Left kidney (tissue), 2 donors: ENCODE data around the gene KPNA3. TPM values are rescaled to one million over a fixed set of nuclear protein-coding genes. Genes with fewer than 3 reads are reported as not detected.
"Not testable (repeated sequence)": the region's sequence is repeated elsewhere in the genome, so short reads cannot be mapped to it uniquely, and the experiment has no call there.

Source experiments
- DNase-seq: peaks from one replicate; pipeline ENCODE4 v3.0.0-alpha.2; 2013
- polyA plus RNA-seq: library from polyadenylated mRNA; unstranded; fragments of 120-200 nt; gene quantifications from one replicate; pipeline ENCODE4 v1.2.1, GENCODE V29; 2013; ENCODE audit not compliant: insufficient read length

Gene KPNA3
- polyA plus RNA-seq, 1 donor = 41.4 TPM

DNA sequence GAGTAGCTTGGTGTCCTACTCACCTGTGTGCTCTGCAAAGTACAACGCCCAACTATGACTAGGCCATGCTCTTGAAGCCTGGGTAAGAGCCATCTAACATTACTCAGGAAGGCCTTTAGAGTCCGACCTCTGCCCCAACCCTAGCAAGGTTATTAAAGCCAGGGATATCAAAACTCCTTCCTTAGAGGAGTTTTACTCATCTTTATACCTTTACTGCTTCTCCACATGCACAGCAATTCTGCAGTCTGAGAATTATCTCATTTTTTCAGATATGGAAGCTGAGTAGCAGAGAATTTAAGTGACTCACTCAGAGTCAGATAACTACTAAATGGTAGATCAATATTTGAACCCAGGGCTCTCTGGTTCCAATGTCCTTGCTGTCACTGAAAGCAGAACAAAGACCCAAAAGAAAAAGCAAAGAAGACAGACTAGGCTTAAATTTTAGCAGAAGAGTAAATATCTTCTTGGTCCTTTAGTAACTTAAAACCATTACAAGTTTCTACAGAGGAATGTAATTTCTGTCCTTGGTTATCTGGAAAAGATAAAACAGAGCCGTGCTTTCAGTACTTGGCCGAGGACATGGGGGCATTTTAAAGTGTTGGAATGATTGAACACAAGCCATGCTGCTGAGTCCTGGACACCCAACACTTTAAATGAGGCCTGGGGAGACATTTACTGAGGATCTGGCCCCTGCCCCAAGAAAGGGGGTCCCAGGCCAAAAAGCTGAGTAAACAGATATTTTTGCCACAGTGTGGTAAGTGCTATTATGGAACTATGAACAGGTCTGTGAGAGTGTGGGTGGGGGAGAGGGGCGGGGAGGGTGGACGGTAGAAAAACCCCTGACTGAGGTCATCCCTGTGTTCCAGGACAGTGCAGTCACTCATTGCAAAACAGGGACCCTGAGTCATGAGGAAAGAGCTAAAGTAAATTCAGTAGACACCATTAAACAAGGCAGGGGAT lies 18.4 kb upstream of the KPNA3 start:
- DNase-seq = no peak

DNA sequence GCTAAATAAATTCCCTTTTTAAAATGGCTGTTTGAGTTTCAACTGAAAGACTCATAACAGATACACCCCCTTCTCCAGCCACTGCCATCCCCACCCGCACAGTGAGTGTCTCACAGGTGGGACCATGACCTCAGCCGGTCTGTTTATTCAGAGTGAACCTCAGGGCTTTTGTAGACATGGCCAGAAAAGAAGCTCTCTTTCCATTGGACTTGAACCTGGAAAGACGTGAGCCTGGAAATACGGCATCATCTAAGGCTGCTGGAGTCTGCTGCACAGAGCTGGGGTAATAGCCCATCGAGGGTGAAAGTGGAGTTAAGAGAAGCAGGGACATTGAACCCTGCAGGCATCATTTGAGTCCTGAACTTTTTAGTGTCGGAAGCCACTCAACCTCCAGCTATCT lies 15.2 kb upstream of the KPNA3 start:
- DNase-seq = no peak

DNA sequence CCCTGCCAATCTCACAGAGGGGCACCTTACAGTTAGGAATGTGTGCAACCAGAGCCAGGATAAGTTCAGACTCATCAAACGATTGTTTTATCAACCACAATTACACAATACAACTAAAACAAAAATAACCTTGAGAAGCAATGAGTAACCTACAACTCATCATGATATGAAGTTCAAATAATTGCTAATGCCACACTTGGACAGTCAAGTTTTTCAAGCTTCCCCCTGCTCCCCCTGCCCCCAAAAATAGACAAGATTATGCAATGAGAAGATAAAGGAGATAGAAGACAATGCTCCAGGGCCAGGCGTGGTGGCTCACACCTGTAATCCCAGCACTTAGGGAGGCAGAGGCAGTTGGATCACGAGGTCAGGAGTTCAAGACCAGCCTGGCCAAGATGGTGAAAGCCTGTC lies 13.6 kb upstream of the KPNA3 start:
- no peak for DNase-seq

GRCh38 chr13:49803047-49803446 lies 10.6 kb upstream of the KPNA3 start:
- not testable (repeated sequence) for DNase-seq

DNA sequence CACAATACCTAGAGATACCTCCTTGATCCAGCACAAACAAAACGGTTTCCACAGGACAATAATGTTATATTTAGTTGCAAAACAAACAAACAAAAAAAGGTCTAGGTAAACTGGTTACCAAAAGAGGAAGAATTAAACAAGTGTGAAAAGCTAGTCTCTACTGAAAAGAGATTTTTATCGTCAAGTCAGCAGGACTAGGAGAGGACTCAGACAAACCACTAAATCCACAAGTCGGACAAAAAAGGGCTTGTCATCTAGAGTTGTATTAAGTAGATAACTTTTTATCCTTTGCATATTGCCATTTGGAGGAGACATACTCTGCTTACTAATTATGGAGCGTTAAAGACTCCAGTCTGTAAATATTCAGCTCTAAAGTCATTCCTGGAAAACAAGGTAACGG lies 9.9 kb upstream of the KPNA3 start:
- no peak for DNase-seq

DNA sequence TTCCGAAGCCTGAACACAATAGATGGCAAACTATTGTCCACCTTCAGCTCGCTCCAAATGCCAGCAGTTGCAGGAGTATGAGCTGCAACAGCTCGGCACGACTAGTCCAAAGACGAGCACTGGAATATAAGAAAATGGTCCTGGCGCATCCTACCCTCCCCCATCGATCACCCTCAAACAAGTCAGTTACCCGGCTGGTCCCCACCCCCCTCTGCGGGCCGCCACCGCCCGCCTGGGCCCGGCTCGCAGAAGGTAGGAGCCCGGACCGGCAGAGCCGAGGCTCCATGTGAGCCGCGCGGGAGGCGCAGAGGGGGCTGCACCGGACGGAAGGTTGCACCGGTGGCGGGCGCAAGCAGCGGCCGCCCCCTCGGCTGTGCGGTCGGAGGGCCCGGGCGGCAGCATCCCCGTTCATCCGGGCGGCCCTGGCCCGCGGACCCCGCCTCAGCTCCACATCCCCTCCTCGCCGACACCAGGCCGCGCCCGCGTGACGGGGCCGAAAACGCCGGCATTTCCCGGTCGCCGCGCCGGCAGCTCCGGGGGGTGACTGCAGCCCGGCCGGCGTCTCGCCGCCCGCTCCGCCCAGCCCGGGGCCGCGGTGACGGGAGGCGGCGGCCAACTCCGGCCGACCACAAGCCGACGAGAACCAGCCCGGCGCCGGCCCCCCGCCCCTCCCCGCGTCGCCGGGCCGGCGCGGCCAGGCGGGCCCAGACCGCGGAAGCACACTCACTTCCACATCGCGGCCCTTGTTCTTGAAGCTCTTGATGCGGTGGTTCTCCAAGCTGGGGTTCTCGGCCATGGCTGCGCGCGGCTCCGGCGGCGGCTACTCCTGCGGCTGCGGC lies 552 bp downstream of the KPNA3 start:
- peak; percentile 39 for DNase-seq

DNA sequence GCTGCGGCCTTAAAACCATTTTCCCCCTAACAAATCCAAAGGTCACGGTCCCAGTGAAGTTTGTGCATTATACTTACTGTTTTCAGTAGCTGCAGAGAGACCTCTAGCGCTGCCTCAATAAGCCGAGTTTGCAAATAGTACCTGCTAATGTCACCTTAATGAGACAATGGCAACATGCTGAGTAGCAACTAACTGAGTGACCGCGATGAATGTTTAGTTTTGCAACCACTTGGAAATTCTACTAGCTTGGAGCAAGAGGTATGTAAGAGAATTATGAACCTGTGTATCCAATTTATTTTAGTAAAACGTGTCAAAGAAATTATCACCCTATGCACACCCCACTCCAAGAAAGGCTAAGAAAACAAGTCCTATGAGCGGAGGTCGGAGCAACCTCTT lies 1.2 kb downstream of the KPNA3 start:
- peak; percentile 46 for DNase-seq

GRCh38 chr13:49789968-49790367 lies 2.5 kb downstream of the KPNA3 start:
- DNase-seq = no peak

DNA sequence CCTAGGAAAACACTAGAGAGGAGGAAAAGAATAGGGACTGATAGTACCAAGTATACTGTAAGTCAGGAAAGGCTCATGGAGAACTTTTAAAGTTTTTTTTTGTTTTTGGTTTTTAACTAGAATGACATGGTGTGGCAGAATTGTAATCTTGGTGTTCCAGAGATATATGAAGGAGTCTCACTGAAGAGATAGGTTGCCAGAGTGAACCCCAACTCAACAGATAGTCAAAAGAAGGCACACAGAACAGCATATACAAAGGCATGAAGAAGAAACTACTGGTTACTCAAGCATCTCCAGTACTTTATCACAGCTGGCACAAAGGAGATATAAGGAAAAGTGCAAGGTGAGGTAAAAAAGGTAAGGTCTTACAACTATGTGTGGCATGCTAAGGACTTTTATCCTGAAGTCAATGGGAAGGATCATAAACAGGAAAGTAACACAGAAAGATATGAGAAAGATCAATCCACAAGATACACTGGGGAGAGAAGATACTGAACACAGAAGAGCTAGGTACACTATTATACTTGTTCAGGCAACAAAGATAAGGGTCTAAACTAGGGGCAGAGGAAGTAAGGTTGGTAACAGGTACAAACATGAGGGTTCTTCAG lies 6.0 kb downstream of the KPNA3 start:
- no peak for DNase-seq

GRCh38 chr13:49784886-49785570 lies 7.5 kb downstream of the KPNA3 start:
- no peak for DNase-seq

DNA sequence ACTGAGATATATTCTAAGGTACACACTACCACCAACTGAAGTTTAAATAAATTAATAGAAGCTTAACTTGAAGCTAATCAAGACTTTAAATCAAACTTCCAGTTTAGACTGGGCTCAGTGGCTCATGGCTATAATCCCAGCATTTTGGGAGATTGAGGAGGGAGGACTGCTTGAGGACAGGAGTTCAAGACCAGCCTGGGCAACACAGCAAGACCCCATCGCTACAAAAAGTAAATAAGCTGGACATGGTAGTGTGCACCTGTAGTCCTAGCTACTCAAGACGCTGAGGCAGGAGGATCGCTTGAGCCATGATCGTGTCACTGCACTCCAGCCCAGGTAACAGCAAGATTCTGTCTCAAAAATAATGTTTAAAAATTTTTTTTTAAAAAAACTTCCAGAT lies 8.6 kb downstream of the KPNA3 start:
- DNase-seq = no peak

- DNase-seq = no peak
Observed at GRCh38 chr13:49782784-49783183, 9.7 kb downstream of the KPNA3 start.

DNA sequence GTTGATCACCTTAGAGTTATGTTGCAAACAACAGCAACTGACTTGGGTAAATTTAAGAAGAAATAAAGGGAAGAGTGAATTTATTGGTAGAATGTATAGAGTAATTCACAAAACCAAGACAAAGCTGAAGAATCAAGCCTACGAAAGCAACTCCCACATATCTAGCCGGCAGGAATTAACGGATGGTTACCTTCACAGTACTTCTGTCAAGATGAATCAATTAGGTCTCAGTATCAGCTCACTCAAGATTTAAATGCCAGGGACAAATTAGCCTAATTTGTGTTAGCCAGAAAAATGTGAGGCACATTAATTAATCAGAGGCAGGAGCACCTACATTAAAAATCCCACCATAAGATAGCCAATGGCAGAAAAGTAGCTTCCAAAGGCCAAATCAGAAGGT lies 10.7 kb downstream of the KPNA3 start:
- no peak for DNase-seq

GRCh38 chr13:49779721-49780120 lies 12.8 kb downstream of the KPNA3 start:
- no peak for DNase-seq

- DNase-seq = no peak
Observed at GRCh38 chr13:49777746-49778614, 14.5 kb downstream of the KPNA3 start.

- DNase-seq = no peak
Observed at GRCh38 chr13:49776871-49777270, 15.6 kb downstream of the KPNA3 start.

DNA sequence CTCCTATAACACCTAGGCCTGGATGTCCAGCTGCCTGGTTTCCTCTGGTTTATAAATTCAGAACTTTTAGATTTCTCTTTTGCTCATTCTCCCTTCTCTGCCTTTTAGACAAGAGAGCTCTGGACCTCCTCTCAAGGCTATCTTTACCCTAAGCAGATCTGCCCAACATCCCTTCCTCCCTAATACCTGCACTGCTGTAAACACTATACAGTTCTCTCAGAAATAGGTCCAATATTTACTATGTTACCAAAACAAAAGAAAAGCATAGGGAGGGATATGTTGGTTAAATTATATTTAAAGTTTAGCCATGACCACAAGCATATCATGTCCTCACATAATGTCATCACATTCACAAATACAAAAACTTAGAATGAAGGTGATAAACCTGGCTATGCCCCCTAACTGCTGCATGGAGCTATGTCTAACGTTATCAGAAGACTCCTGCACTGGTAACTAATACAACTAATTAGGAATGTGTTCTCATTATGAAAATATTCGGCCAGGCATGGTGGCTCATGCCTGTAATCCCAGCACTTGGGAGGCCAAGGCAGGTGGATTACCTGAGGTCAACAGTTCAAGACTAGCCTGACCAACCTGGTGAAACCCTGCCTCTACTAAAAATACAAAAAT lies 18.0 kb downstream of the KPNA3 start:
- no peak for DNase-seq

GRCh38 chr13:49772828-49773227 lies 19.7 kb downstream of the KPNA3 start:
- no peak for DNase-seq

GRCh38 chr13:49761811-49762210 lies 30.7 kb downstream of the KPNA3 start:
- not testable (repeated sequence) for DNase-seq

DNA sequence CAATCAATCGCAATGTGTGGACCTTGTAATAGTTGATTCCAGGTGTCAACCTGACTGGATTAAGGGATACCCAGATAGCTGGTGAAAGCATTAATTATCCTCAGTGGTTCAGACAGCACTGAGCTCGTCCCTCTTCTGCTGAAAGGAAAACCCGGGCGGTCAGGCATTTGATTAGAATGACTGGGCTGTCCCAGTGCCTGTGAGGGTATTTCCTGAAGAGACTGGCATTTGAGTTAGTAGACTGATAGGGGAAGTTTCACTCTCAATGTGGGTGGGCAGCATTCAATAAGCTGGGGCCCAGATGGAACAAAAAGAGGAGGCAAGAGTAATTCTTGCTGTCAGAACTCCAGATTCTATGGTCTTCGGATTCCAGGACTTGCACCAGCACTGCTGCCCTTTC lies 31.9 kb downstream of the KPNA3 start:
- DNase-seq = no peak

DNA sequence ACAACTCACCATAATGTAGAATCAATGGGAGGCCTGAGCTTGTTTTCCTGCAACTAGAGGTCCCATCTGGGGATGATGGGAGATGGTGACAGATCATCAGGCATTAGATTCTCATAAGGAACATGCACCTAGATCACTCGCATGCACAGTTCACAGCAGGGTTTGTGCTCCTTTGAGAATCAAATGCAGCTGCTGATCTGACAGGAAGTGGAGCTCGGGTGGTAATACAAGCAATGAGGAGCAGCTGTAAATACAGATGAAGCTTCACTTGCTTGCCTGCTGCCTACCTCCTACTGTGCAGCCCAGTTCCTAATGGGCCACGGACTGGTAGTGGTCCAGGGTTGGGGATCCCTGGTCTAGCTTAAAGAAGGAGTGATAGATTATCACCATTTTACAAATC lies 33.0 kb downstream of the KPNA3 start:
- DNase-seq = no peak
